HS-5 (cell line): ENCODE data around the gene COL4A2.

Source experiments
- DNase-seq: peaks from one replicate; pipeline ENCODE4 v3.0.0-alpha.2; 2012; ENCODE audit warnings: low read depth

The COL4A2 gene

DNA sequence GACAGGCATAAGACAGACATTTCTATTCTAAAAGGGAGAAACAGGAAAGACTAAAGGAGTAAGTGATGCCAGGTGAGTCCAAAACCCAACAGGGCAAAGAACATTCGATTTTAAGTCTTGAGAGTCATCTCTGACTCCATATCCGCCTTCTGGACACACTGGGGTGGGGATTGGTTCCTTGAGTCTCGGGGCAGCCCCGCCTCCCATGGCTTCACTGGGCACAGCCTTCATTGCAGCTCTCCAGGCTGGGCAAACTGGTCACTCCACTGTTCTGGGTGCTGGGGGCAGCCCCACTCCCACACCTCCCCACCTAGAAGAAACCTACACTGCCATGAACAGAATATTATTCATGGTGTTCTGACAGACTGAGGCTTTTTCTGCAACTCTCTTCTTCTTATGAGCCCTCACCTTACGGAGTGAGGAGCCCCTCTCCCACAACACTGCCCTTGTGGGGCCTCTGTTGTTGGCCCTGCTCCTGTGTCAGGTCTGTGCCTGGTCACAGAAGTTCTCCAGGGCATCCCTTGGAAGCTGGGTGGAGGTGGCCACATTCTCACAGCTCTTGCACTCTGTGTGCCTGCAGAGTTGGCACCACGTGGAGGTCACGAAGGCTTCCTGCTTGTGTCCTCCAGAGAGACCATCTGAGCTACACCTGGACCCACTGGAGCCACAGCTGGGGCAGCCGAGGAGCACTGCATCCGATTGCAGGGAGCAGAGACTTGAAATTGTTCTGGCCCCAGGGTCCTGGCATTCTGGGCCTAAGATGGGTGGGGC lies 95.4 kb downstream of the COL4A2 start:
- DNase-seq: no peak

DNA sequence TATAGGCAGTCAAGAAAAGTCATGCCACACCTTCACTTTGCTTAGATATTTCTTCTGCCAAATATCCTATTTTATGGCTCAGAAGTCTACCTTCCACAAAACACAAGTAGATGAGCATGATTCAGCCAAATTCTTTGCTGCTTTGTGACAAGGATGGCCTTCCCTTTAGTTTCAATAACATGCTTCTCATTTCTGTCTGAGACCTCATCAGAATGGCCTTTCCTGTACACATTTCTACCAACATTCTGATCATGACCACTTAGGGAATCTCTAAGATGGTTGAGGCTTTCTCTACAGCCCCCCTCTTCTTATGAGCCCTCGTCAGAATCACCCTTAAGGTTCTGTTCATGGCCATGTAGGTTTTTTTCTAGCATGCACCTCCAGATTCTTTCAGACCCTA lies 96.2 kb downstream of the COL4A2 start:
- DNase-seq: no peak

DNA sequence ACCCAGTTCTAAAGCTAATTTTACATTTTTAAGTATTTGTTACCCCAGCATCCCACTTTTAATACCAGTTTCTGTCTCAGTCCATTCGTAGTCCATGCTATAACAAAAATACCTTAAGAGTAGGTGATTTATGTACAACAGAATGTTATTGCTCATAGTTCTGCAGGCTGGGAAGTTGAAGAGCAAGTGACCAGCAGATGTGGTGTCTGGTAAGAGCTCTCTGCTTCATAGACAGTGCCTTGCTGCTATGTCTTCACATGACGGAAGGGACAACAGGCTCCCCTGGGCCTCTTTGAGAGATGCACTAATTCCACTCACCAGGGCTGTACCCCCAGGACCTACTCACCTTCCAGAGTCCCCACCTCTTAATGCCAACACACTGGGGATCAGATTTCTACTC lies 96.6 kb downstream of the COL4A2 start:
- DNase-seq: no peak

DNA sequence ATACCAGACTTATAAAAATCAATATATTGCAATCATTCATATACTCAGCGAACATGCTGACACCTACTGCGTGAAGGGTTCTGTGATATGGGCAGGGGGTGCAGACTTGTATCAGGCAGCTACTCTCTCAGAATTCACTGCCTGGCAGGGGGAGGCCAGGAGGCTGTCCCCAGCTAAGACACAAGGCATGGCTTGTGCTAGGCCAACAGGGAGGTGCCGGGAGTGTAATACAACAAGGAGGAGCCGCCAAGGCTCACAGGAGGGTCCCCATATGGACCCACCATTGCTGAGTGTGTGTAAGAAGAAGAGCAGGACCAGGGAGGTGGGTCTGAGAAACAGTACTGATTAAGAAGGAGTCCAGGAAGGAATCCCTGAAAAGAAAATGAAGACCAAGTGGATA lies 97.2 kb downstream of the COL4A2 start:
- no peak for DNase-seq

DNA sequence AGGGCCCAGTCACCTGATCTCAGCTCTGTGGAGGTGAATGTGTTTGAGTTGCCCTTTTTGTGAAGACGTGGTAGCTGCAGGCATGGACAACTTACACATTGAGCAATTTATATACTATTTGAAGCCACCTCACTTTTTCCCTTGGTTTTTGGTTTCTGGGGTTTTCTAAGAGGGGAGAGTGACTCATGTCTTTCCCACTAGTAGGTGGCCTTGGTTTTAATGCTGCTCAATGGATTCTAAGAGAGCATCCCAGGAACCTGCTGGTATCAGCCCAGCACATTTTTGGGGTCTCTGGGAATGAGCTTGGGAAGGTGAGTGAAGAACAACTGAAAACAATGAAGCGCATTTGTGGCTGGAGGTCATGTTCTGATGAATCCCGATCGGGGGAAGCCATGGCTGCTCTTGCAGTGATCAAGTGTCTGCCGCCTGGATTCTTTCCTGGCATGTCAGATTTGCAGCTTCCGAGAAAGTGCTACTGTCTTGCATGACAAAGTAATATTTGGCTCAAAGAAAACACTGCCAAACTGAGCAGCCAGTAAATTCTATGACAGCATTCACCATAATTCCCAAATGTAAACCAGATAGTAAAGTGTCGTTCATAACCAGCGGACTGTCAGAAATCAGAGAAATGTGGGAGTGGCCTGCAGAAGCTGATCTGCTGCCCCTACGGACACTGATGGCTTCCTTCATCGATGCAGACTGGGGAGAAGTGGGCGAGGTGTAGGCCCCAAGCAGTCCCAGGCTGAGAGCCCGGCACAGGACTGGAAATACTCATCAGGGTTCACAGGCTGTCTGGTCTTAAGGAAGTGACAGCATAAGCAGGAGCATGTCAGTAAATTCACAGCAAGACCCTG lies 98.7 kb downstream of the COL4A2 start:
- DNase-seq: no peak

DNA sequence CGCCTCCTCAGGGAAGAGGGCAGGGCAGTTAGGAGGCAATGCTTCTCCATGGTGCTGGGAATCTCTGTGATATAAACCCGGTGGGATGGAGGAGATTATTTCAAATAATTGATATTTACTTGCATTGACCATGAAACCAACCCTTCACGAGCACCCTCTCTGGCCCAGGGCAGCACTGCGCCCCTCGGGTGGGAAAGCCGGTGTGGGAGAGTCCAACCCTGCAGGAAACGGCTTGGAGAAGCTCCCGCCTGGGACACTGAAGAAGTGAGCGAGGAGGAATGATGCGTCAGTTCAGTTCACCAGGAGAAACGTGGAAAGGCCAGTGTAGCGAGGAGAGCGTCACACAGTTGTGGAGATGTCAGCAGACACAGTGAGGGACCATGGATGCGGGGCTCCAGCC lies 99.9 kb downstream of the COL4A2 start:
- no peak for DNase-seq

DNA sequence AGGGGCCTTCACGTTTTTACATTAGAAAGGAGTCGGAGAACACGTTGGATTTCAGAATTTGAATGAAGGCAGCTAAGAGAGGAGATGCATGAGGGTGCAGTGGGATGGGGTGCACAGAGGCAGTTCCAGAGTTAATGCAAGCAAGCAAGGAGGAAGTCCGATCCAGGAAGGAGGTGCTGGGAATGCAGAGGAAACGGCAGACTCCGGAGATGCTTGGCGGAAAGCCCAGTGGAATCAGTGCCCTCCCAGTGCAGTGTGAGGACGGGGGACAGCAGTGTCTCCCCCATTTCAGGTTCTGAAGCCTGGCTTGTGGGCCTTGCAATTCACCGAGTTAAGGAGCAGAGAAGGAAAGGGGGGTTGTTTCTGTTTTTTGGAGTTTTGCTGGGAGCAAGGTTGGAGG lies 100.4 kb downstream of the COL4A2 start:
- no peak for DNase-seq

DNA sequence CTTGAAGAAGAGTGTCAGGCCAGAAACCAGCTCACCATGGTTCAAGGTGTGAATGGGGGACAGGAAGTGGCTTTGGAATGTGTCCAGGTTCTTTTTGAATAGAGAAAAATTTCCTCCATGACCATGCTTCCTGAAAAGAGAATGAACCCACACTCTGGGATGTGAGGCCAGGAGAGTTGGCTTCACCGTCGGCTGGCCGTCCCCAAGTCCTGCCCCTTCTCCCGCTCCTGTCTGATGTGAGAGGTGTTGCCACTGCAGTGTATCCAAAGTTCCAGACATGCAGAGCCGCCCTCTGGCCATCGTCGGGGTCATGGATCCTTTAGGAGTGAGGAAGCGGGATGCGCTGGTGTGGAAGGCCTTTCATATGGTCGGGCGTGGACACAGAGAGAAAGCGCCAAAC lies 101.2 kb downstream of the COL4A2 start:
- DNase-seq: no peak

DNA sequence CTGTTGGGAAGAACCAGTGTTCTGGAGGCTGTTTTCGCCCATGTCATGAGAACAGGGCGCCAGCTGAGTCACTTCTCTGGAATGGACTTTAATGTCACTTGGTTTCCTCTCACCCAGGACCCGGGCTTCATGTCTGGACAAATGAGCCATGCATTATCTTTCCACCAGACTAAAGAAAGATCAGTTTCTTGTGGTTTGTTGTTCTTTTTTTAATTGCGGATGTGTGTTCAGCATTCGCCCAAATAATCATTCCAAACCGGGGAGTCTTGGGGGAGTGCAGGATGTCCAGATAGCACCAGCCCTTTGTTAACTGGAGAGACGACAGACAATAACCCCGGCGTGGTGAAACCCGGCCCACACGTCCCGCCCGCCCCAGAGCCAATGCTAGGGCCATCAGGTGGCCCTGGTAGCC lies 102.5 kb downstream of the COL4A2 start:
- no peak for DNase-seq

DNA sequence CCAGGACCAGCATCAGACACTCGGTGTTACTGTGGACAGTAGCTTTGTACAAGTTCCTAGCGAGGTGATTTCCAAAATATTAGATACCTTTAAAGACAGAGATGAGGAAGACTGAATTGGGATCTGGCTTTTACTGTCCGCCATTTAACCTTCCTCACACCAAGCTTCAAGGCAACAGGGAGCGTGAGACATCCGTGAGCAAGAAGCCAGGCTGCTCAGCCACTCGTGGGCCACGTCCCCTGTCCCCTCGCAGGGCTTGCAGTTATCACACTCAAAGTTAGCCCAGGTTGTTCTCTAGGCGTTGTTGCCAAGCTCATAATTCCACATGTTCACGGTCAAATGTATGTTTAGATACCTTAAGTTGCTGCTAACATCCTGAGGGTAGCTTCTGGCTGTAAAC lies 102.9 kb downstream of the COL4A2 start:
- no peak for DNase-seq

DNA sequence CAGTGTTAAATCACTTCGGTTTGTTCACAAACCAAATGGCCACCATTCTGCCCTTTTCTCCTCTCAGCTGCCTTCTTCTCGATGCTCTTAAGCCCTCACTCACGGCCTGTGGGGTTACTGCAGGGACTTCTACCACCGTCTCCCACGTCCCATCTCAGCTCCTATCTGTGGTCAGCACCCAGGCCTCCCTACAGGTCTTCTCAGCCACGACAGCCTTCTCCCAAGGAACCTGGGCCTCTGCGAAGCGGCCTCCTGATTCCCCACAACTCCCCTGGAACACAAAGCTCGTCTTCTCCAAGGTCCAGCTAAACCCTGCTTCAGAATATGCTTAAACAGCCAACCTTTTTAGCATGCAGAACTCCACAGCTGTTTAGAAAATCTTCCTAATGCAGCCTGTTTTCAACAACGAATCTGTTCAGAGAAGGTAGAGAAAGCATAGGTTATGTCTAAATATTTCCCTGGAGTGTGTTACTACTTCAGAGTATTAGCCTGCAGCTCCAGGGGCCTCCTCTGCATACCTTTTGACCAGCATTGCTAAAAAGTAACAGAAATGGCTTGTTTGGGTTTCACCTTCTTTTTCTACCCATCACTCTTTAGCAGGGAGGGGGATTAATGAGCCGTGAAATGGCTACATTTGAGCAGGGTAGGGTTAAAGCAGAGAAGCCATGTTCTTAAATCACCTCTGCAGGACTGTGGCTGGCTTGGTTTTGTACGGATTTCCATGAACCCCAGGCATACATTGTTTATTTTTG lies 104.0 kb downstream of the COL4A2 start:
- no peak for DNase-seq

DNA sequence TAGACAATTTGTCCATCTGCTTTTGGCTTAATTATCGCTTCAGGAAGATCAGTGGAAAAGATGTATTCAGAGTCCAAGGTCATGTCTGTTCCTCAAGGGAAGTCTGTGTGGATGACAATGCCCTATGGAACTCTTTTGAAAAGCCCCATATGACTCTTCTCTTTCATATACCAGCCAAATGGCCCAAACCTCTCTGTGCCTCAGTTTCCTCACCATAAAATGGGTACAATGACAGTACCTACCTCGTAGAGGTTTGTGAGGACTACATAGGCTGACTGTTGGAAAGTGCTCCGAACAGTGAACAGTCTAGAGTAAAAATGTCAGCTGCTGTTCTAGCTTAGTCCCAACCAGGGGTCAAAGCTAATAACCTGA lies 104.6 kb downstream of the COL4A2 start:
- no peak for DNase-seq

DNA sequence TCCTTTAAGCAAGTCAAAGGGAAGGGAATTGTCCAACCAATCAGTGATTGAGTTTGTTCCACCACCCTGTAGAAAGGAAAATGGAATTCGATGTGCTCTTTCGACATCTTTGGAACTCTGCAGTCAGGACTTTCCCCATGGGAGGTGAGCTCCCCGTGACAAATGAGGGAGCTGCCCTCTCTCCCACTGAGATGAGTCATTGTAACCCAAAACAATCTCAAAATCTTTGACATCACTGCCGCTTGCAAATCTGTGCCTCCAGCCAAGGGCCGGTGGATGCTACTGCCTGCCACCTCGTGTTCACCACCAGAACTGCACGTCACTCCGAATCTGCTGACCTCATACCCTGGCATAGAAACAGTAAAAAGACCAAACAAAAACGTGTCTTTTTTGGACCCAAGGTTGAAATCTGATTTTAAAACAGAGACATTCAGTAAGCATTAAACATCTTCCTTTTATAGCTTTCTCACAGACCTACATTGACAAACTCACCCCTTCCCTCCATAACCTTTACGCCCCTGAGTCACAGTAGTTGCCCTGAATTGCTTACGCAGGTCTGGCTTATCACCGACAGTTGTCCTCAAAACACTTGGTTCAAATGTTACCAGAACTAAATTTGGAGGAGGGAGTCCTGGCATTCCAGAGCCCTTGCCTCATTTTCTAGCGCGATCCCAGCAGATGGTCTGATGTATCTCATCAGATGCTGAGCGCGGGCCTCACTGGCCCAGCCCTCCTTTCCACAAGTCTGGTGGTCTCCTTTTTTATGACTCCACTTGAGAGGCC lies 105.2 kb downstream of the COL4A2 start:
- DNase-seq: peak; percentile 77

DNA sequence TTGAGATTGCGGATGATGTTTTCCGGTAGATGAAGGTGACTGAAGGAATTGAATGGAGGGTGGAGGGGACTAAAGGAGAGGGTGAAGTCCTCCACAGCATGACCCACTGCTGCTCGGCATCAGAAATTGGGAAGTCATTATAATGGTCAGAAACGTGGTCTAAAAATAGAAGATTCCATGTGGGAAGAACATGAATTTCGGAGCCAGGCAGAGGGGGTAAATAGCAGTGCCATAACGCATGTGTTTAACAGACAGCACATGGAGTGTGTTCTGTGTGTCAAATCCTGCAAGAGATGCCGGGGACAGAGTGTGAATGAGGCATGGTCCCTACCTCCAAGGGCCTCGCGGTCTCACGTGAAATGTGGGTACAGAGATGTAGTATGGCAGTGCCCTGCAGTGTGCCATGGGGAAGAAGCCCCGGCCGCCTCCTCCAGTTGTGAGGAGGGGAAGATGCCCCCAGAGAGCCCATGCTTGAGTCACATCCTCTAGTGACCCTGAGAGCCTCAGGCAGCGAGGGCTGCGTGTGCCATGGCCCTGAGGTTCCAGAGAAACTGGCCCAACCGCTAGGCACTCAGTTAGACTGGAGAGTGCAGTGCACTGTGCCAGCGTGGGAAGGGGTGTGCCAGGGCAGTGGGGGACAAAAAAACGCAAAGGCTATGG lies 106.1 kb downstream of the COL4A2 start:
- no peak for DNase-seq

DNA sequence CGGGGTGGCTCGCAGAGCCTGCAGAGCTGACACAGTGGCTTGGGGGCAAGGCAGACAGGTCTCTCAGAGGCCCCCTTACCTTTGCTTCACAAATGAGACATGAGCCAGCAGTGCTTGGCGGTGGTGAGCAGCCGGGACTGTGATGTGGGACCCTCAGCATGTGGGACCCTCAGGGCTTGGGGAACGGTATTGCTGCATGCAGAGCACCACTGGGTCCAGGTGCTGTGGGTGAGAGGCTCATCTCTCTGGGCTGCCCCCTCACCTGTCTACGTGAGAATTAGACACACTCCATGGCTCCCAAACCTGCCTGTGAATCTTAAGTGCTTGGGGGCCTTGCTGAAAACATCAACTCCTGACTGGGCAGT lies 106.6 kb downstream of the COL4A2 start:
- DNase-seq: no peak

DNA sequence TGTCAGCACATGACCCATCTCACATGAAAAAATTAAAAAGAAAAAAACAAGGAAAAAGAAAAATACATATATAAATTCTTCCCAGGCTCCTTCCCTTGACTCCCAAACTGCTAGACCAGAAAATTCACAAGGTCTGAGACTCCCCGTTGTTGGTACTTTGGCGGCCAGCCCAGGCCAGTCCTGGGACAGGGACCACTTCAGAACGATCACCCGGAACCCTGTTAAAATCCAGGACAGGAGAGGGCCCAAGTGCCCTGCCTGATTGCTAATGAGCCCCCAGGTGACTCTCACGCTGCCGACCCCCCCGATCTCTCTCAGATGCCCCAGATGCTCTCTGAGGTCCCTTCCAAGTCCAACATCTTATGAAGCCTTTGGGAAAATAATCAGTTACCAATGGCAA lies 107.2 kb downstream of the COL4A2 start:
- DNase-seq: no peak

DNA sequence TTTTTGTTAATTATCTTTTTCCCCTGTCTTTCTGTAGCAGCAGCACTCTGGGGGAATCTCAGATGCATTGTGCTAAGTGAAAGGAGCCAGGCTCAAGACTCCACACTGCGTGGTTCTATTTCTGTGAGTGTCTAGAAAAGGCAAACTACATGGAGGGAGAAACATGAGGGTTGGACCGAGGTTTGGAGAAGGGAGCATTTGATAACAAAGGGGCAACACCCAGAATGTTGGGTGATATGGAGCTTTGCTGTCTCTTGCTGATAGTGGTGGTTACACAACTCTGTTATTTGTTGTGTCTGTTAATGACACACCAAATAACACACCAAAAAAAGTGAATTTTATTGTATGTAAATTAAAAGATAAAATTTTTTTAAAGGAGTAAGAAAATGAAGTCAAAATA lies 107.8 kb downstream of the COL4A2 start:
- no peak for DNase-seq

DNA sequence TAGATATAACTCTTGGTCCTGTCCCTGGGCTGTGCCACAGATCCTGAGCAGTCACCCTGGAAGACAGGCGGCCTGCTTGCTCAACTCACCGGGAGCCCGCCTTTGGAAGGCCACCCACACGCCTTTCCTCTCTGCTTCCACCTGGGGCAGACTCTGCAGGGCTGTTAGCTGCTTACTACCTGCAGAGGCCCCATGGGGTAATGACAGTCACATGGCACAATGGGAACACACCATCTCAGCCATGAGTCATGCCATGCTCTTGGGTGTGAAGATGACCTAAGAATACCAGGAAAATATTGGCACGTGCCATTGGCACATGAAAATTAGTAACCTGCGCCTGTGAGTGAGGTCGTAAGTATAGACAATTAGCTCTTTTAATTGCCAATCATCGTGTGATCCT lies 108.6 kb downstream of the COL4A2 start:
- DNase-seq: no peak

DNA sequence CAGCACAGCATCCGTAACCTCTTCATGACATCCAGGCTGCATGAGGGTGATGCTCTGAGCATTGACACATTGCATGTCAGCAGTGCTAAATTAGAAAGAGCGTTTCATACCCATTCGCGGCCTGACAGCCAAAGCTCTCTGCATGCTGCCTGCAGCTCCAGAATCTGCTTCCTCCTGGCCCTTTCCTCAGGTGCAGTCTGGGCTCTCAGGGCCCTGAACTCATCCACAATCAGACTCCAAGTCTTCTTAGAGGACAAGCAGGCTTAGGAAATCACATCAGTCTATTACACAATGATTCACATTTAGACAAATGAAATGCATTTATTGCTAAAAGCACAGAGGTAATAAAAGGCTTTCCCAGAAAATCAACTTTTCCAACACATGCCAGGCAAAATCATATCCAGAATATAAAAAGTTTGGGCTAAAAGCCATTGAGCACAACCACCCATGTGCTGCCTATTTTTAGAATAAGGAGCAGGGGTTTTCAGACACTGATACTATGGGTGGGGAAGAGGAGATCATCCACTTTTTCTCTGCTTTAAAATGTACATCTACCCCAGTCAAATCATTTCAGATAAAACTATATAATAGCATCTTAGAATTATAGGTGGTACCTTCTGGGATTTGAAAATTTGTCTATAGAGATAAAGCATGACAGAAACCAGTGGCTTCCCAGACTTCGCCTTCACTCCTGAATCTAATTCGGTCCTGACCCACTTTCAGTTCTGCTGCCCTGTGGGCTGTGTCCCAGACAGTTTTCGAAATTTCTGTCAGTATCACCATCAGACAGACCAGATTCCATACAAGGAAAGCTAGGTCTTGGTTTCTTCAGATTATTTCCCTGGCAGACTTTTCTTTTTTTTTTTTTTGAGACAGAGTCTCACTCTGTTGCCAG lies 109.3 kb downstream of the COL4A2 start:
- DNase-seq: no peak

DNA sequence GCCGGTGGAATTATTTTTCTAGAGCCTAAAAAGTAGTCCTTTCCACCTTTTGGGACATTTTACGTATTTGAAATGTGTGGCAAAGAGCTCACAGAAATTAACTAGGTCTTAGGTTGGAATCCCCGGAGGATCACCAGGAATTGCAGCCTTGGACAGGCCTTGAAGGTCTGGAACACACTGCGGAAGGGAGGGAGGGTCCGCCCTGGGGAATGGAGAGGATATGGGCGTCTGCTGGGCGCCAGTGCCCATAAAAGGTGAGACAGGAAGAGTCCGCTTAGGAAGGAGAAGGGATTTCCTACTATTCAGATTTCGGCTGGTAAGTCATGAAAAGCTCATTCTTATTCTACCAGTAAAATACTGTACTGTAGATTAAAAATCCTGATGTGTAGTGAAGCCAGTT lies 111.9 kb downstream of the COL4A2 start:
- DNase-seq: no peak

DNA sequence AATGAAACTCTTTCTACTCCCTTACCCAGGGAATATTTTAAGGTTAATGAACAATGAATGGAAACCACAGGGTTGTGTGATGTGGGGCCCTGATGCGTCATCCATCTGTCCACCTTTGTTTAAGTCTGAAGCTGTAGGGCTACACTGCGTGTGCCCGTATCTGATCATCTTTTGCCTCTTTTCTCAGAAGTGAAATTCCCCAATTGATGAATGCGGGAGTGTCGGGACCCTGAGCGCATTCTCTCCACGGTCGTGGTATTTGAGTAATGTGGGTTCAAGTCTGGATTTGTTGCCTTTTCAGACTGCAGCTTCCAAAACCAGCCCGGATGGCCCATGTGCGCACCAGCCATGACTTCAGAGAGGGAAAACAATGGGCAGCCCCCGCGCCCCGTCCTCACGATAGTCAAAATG lies 112.3 kb downstream of the COL4A2 start:
- no peak for DNase-seq
